Ovary (tissue), 3 donors: ENCODE data around the gene LEMD1.

ENCODE experiments used
- CTCF ChIP-seq, 3 donors: fragments of 450-650 bp in 2 of 3; fragments of 200-600 bp in 1 of 3; IDR thresholded peaks; one replicate each; pipeline versions ENCODE4 v1.5.1 to v1.8.0; 2016 to 2022; ENCODE audit warnings: antibody characterized with exemption in 3 of 3, mild to moderate bottlenecking in 1 of 3
- EP300 ChIP-seq: sonication (generic); formaldehyde crosslinking; IDR thresholded peaks from one replicate; pipeline ENCODE4 v1.6.1; 2017; ENCODE audit warnings: antibody characterized with exemption
- POLR2A ChIP-seq: fragments of 450-650 bp; IDR thresholded peaks from one replicate; pipeline ENCODE4 v1.6.1; 2017; ENCODE audit warnings: antibody characterized with exemption, mild to moderate bottlenecking, moderate library complexity
- donor health status: DM: no; HTN: no; CAD: no.

- no peak for TF ChIP-seq CTCF (IDR thresholded peaks at IDR 0.05)
- no peak for TF ChIP-seq POLR2A
- TF ChIP-seq EP300: no peak
Measured at GRCh38 chr1:205470131-205470530, 48.3 kb upstream of the LEMD1 start.
